ENCODE data around the gene DPP4.

DPP4 gene

GRCh38 chr2:161947836-161948235 lies 126.2 kb downstream of the DPP4 start:
- DNase-seq, result no peak

- DNase-seq, result no peak
These were observed 126.6 kb downstream of the DPP4 start for GRCh38 chr2:161947406-161947805.

- DNase-seq, result no peak
These were observed 127.4 kb downstream of the DPP4 start for GRCh38 chr2:161946489-161947107.

GRCh38 chr2:161943011-161943410 lies 131.0 kb downstream of the DPP4 start:
- DNase-seq, result no peak
